NB4 (cell line): ENCODE results near the gene IL16.

Experiments
- DNase-seq: peaks from one replicate; pipeline ENCODE4 v3.0.0; 2010; ENCODE audit warnings: low read depth
- H3K4me3 ChIP-seq: one replicate; pipeline ENCODE4 v1.5.1; 2011; ENCODE audit warnings: mild to moderate bottlenecking, low read depth, low read length, moderate library complexity
- MYC ChIP-seq: IDR thresholded peaks from 2 replicates; pipeline ENCODE4 v1.6.1; 2011; ENCODE audit warnings: low read depth, low read length
- POLR2A ChIP-seq: IDR thresholded peaks from 2 replicates; pipeline ENCODE4 v1.6.1; 2011; ENCODE audit warnings: mild to moderate bottlenecking; ENCODE audit not compliant: insufficient read length; ENCODE audit errors: extremely low read depth
- TF ChIP-seq, protein P1 (sequence below): IDR thresholded peaks from one replicate; pipeline ENCODE4 v1.5.1; 2012; ENCODE audit warnings: low read depth, low read length
- TF ChIP-seq, protein P2 (sequence below): IDR thresholded peaks from 2 replicates; pipeline ENCODE4 v1.6.1; 2011; ENCODE audit warnings: low read depth, low read length

Gene IL16

DNA sequence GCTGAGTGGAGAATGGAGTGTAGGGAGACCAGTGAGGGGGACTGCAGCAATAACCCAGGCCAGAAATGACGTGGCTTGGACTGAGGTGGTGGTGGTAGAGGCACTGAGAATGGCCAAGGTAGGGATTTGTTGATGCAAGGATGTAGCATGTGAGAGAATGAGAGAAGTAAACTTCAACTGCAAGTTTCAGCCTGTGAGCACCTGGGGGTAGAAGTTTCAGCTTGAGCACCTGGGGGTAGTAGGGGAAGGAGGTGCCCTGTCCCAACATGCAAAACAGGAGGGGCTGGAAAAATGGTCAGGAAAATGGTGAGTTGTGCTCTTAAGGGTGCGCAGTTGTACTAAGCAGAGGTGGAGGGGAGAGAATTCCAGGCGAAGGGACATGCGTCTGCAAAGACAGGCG is 31.0 kb downstream of the IL16 start:
- DNase-seq, result no peak
- TF ChIP-seq, protein P1, sequence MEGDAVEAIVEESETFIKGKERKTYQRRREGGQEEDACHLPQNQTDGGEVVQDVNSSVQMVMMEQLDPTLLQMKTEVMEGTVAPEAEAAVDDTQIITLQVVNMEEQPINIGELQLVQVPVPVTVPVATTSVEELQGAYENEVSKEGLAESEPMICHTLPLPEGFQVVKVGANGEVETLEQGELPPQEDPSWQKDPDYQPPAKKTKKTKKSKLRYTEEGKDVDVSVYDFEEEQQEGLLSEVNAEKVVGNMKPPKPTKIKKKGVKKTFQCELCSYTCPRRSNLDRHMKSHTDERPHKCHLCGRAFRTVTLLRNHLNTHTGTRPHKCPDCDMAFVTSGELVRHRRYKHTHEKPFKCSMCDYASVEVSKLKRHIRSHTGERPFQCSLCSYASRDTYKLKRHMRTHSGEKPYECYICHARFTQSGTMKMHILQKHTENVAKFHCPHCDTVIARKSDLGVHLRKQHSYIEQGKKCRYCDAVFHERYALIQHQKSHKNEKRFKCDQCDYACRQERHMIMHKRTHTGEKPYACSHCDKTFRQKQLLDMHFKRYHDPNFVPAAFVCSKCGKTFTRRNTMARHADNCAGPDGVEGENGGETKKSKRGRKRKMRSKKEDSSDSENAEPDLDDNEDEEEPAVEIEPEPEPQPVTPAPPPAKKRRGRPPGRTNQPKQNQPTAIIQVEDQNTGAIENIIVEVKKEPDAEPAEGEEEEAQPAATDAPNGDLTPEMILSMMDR, result no peak
- no peak for TF ChIP-seq POLR2A
- TF ChIP-seq MYC, result no peak
- TF ChIP-seq, protein P2, sequence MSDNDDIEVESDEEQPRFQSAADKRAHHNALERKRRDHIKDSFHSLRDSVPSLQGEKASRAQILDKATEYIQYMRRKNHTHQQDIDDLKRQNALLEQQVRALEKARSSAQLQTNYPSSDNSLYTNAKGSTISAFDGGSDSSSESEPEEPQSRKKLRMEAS, result no peak
- no peak overlapping the region for H3K4me3 ChIP-seq

DNA sequence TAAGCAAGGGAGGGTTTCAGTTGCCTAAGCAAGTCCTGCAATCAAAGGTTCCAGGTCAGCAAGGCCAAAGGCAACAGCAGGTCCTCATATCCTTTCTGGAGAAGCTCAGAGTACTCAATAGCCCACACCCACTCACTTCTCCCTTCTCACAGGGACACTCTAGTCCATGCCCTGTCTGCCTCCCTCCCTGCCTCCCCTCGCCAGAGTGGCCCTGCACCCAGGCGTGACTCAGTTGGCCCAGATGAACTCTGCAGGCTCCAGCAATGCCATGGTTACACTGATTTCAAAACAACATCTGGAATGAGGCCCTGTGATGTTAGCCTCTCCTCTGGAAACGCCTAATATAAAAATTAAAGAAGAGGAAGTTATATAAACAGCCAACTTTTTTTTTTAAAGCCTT is 32.9 kb downstream of the IL16 start:
- DNase-seq, result no peak

GRCh38 chr15:81235276-81236123 is 38.8 kb downstream of the IL16 start:
- DNase-seq, result no peak
- no peak for TF ChIP-seq MYC
- TF ChIP-seq, protein P2, result no peak
- TF ChIP-seq POLR2A, result no peak
- TF ChIP-seq, protein P1, result no peak
- H3K4me3 ChIP-seq, result no peak overlapping the region

More for the DNA sequence above, 32.9 kb downstream of the IL16 start:
- no peak for TF ChIP-seq MYC
- TF ChIP-seq POLR2A, result no peak
- TF ChIP-seq, protein P1, result no peak
- TF ChIP-seq, protein P2, result no peak
- H3K4me3 ChIP-seq, result no peak overlapping the region

- no peak for DNase-seq
- no peak overlapping the region for H3K4me3 ChIP-seq
- TF ChIP-seq MYC (no peak), POLR2A (no peak)
- TF ChIP-seq, protein P2, result no peak
Observed at GRCh38 chr15:81239190-81239589, 42.5 kb downstream of the IL16 start.

DNA sequence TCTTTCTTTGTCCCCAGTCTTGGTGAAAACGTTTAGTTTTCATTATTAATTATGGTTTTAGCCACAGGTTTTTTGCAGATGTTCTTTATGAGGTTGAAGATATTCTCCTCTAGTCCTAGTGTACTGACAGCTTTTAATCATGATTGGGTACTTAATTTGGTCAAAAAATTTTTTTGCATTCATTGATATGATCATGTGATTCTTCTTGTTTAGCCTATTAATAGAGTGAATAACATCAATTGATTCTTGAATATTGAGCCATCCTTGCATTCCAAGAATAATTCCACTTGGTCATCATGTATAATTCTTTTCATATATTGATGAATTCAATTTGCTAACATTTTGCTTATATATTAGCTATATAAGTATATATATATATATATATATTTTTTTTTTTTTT is 46.1 kb downstream of the IL16 start:
- no peak for DNase-seq

GRCh38 chr15:81244306-81244705 is 47.6 kb downstream of the IL16 start:
- H3K4me3 ChIP-seq, result no peak overlapping the region
- TF ChIP-seq, protein P2, result no peak
- no peak for DNase-seq

More for the DNA sequence above, 46.1 kb downstream of the IL16 start:
- TF ChIP-seq MYC, result no peak
- H3K4me3 ChIP-seq, result no peak overlapping the region

DNA sequence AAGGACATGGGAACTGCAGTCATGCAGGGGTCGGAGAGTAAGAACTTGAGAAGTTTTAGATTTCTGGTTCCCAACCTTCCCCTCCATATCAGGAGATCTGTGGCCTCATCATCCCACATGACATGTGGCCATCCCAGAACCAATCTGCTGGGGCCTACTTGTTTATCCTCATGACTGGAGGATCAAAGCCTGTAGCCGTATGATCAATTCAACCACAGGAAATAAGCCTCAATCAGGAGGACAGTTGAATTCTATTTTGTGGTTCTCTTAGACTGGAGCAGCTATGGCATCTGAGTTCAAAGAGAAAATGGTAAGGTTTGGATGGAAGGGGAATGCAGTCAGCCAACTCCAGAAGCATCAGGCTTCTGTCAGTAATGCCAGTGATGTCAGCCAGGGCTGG is 57.2 kb downstream of the IL16 start:
- H3K4me3 ChIP-seq, result no peak overlapping the region
- no peak for DNase-seq
- TF ChIP-seq, protein P1, result no peak
- no peak for TF ChIP-seq POLR2A
- TF ChIP-seq, protein P2, result no peak
- TF ChIP-seq MYC, result no peak
